Thyroid gland (tissue), 4 donors: ENCODE data around the gene ASL. TPM values are rescaled to one million over a fixed set of nuclear protein-coding genes. Genes with fewer than 3 reads are reported as not detected.

ENCODE experiments used
- DNase-seq, 2 donors: peaks; one replicate each; pipeline ENCODE4 v3.0.0-alpha.2; 2019
- H3K27ac ChIP-seq, 3 donors: fragments of 200-600 bp; sonication (generic); 1 replicate in 2 of 3; 2 replicates in 1 of 3; pipeline ENCODE4 v1.5.1; 2016 to 2019; ENCODE audit warnings: mild to moderate bottlenecking in 1 of 3, moderate library complexity in 1 of 3
- H3K27me3 ChIP-seq: fragments of 200-600 bp; sonication (generic); one replicate; pipeline ENCODE4 v1.5.1; 2019
- H3K36me3 ChIP-seq, 2 donors: fragments of 200-600 bp; sonication (generic); one replicate each; pipeline ENCODE4 v1.5.1; 2016 to 2019
- H3K4me1 ChIP-seq, 2 donors: fragments of 200-600 bp; sonication (generic); one replicate each; pipeline ENCODE4 v1.5.1; 2017 to 2019
- H3K4me3 ChIP-seq, 3 donors: fragments of 200-600 bp; sonication (generic); replicated peaks in 1 of 3; 1 replicate in 2 of 3; 2 replicates in 1 of 3; pipeline ENCODE4 v1.5.1; 2016; ENCODE audit warnings: mild to moderate bottlenecking in 1 of 3
- H3K9me3 ChIP-seq: fragments of 200-600 bp; sonication (generic); one replicate; pipeline ENCODE4 v1.5.1; 2017
- CTCF ChIP-seq, 6 experiments: fragments of 200-600 bp in 3 of 6; fragments of 450-650 bp in 3 of 6; sonication (generic) in 3 of 6; IDR thresholded peaks; one replicate each; pipeline ENCODE4 v1.5.1; 2016 to 2019; ENCODE audit warnings: antibody characterized with exemption in 6 of 6, mild to moderate bottlenecking in 2 of 6, inconsistent platforms in 1 of 6, moderate library complexity in 1 of 6
- POLR2A ChIP-seq, 2 donors: fragments of 450-650 bp; IDR thresholded peaks; one replicate each; pipeline ENCODE4 v1.6.1; 2017; ENCODE audit warnings: antibody characterized with exemption in 2 of 2, mild to moderate bottlenecking in 2 of 2, moderate library complexity in 1 of 2
- WGBS, 2 donors: methylation state at CpG; one replicate each; pipeline ENCODE4 v1.1.5; 2017; 5-methylcytosine and 5-hydroxymethylcytosine counted together
- intact Hi-C: fragments of 100-400 bp; cut with DNase I; formaldehyde crosslinking; loops from one replicate; pipeline ENCODE4 v1.15.1; 2023
- total RNA-seq, 4 donors: library from RNA; depleted of rRNA; stranded (reverse); fragments of >200 nt; gene quantifications; one replicate each; pipeline ENCODE4 v1.2.3, GENCODE V29; 2016

ASL gene
- total RNA-seq, 4 donors from 2014 or later = 25.1 to 89.5 (median 50.2) TPM

- Histone ChIP-seq H3K36me3 (peaks cover 6 to 17% of the 10 kb centered on the region in 2 donors), H3K27ac (no peak overlapping the region), H3K9me3 (no peaks in the 10 kb centered on the region), H3K4me1 (peaks cover 0 to 7% of the 10 kb centered on the region in 2 donors), H3K27me3 (no peaks in the 10 kb centered on the region), H3K4me3 (no peak overlapping the region)
- no peak for DNase-seq
- intact Hi-C loops = no loop called here
- WGBS, 2 donors = 78 to 84% methylated on average over 8 of the region's 8 CpGs
- TF ChIP-seq POLR2A (IDR thresholded peaks at IDR 0.05) = no peak
These were observed 63.6 kb downstream of the ASL start for GRCh38 chr7:66138994-66139752.

GRCh38 chr7:66140924-66141323 lies 65.3 kb downstream of the ASL start:
- Histone ChIP-seq H3K4me3 (no peak overlapping the region), H3K4me1 (peaks cover 0 to 7% of the 10 kb centered on the region in 2 donors), H3K27me3 (no peaks in the 10 kb centered on the region), H3K27ac (no peak overlapping the region), H3K9me3 (no peaks in the 10 kb centered on the region), H3K36me3 (peaks cover 16 to 17% of the 10 kb centered on the region in 2 donors)
- intact Hi-C loops = no loop called here
- 47 to 50% methylated on average over 4 of the region's 4 CpGs for WGBS, 2 donors
- DNase-seq = peak; percentile 67 to 69
- TF ChIP-seq POLR2A (IDR thresholded peaks at IDR 0.05) = no peak
- TF ChIP-seq CTCF (IDR thresholded peaks at IDR 0.05) = peak in 3 of 6 experiments; percentile 36 to 57 (median 46)

- Histone ChIP-seq H3K4me1 (peaks cover 0 to 10% of the 10 kb centered on the region in 2 donors), H3K4me3 (no peak overlapping the region), H3K27me3 (no peaks in the 10 kb centered on the region), H3K36me3 (peaks cover 14 to 19% of the 10 kb centered on the region in 2 donors), H3K27ac (no peak overlapping the region), H3K9me3 (no peaks in the 10 kb centered on the region)
- TF ChIP-seq CTCF (IDR thresholded peaks at IDR 0.05) = no peak
- TF ChIP-seq POLR2A (IDR thresholded peaks at IDR 0.05) = no peak
- intact Hi-C loops = no loop called here
- WGBS, 2 donors = 86 to 91% methylated on average over 3 of the region's 3 CpGs
- no peak for DNase-seq
These were observed 66.7 kb downstream of the ASL start for GRCh38 chr7:66142334-66142733.

- peaks cover 0 to 10% of the 10 kb centered on the region in 2 donors for H3K4me1 ChIP-seq
- WGBS, 2 donors = 69 to 75% methylated on average over 5 of the region's 5 CpGs
- no peaks in the 10 kb centered on the region for H3K27me3 ChIP-seq
- no peak overlapping the region for H3K4me3 ChIP-seq
- H3K27ac ChIP-seq = no peak overlapping the region
- intact Hi-C loops = no loop called here
- no peaks in the 10 kb centered on the region for H3K9me3 ChIP-seq
- DNase-seq = no peak
- TF ChIP-seq CTCF (IDR thresholded peaks at IDR 0.05) (no peak), POLR2A (IDR thresholded peaks at IDR 0.05) (no peak)
- peaks cover 14 to 19% of the 10 kb centered on the region in 2 donors for H3K36me3 ChIP-seq
These were observed 67.4 kb downstream of the ASL start for GRCh38 chr7:66142996-66143395.

Other genes starting within 250 kb of the ASL start
- 10 to 100 TPM; 13.9 to 21.0 (median 18.2) TPM for gene VKORC1L1, start 202.7 kb upstream of the ASL start, total RNA-seq
- 10 to 100 TPM; 30.1 to 51.5 (median 37.6) TPM for gene GUSB, start 93.6 kb upstream of the ASL start, total RNA-seq
- 10 to 100 TPM; 49.6 to 59.6 (median 54.2) TPM for gene CRCP, start 39.0 kb downstream of the ASL start, total RNA-seq
- 10 to 100 TPM; 24.5 to 60.4 (median 28.2) TPM for gene TPST1, start 129.5 kb downstream of the ASL start, total RNA-seq